ENCODE measurements around the gene ATL2.
"Not testable (repeated sequence)": the region's sequence is repeated elsewhere in the genome, so short reads cannot be mapped to it uniquely, and the experiment has no call there.

The ATL2 gene

GRCh38 chr2:38261569-38262068, 115.5 kb downstream of the ATL2 start:
- DNase-seq (ENCODE audit: low read depth): no peak
- H3K4me3 ChIP-seq (ENCODE audit: control insufficient read depth, low read depth, low read length): no peak overlapping the region
- no peak for TF ChIP-seq CTCF (conservative IDR thresholded peaks at IDR 0.05; ENCODE audit: control insufficient read depth, insufficient read depth, low read depth, low read length)

- no peak overlapping the region for H3K4me3 ChIP-seq (ENCODE audit: control insufficient read depth, low read depth, low read length)
- DNase-seq (ENCODE audit: low read depth): no peak
- no peak for TF ChIP-seq CTCF (conservative IDR thresholded peaks at IDR 0.05; ENCODE audit: control insufficient read depth, insufficient read depth, low read depth, low read length)
These were observed 116.1 kb downstream of the ATL2 start for GRCh38 chr2:38260972-38261371.

DNA sequence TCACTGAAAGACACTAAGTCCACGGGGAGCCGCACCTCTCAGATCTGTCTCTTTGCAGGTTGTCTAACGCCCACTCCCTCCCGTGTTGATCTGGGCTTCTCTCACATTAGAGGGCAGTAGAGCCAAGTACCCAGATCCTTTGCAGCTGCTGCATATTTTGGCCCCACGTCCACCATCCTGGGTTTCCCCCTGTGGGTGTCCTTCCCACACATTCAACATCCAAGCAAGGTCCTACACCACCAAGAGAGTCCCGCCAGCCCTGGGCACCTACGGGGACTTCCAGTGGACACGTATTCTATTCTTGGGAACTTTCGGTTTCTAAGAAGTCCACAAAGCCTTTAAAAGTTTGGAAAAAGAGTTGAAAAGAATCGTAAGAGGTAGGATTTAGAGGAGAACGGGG, 116.6 kb downstream of the ATL2 start:
- no peak overlapping the region for H3K4me3 ChIP-seq (ENCODE audit: control insufficient read depth, low read depth, low read length)
- TF ChIP-seq CTCF (conservative IDR thresholded peaks at IDR 0.05; ENCODE audit: control insufficient read depth, insufficient read depth, low read depth, low read length): no peak
- DNase-seq (ENCODE audit: low read depth): no peak

DNA sequence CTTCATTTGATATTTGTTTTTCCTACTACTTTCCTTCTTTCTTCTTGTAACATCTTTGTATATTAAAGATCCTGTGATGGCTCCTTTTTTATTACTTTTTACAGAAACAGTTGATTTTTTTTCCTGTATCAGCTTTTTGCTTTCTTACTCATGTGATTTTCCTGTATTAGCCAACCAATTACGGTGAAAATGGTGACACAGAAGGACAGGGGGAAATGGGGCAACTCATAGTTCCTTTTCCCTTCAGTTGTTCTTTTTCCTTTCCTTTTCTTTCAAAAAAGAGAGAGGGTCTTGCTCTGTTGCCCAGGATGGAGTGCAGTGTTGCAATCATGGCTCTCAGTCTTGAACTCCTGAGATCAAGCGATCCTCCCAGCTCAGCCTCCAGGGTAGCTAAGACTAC, 117.8 kb downstream of the ATL2 start:
- H3K4me3 ChIP-seq (ENCODE audit: control insufficient read depth, low read depth, low read length): no peak overlapping the region
- DNase-seq (ENCODE audit: low read depth): no peak
- TF ChIP-seq CTCF (conservative IDR thresholded peaks at IDR 0.05; ENCODE audit: control insufficient read depth, insufficient read depth, low read depth, low read length): no peak

GRCh38 chr2:38257680-38258079, 119.4 kb downstream of the ATL2 start:
- not testable (repeated sequence) for DNase-seq (ENCODE audit: low read depth); H3K4me3 ChIP-seq (ENCODE audit: control insufficient read depth, low read depth, low read length)

GRCh38 chr2:38256610-38257009, 120.5 kb downstream of the ATL2 start:
- H3K4me3 ChIP-seq (ENCODE audit: control insufficient read depth, low read depth, low read length): no peak overlapping the region
- DNase-seq (ENCODE audit: low read depth): no peak
- TF ChIP-seq CTCF (conservative IDR thresholded peaks at IDR 0.05; ENCODE audit: control insufficient read depth, insufficient read depth, low read depth, low read length): no peak

- no peak for DNase-seq (ENCODE audit: low read depth)
- no peak for TF ChIP-seq CTCF (conservative IDR thresholded peaks at IDR 0.05; ENCODE audit: control insufficient read depth, insufficient read depth, low read depth, low read length)
- no peak overlapping the region for H3K4me3 ChIP-seq (ENCODE audit: control insufficient read depth, low read depth, low read length)
These were observed 121.9 kb downstream of the ATL2 start for GRCh38 chr2:38255211-38255610.

Measured in fibroblast of mammary gland (primary cell).